Measurements from ENCODE around the gene AMPD3.

AMPD3 gene

GRCh38 chr11:10488121-10488933 is 33.3 kb downstream of the AMPD3 start:
- no peak for DNase-seq

GRCh38 chr11:10488934-10489691 is 34.0 kb downstream of the AMPD3 start:
- no peak for DNase-seq

DNA sequence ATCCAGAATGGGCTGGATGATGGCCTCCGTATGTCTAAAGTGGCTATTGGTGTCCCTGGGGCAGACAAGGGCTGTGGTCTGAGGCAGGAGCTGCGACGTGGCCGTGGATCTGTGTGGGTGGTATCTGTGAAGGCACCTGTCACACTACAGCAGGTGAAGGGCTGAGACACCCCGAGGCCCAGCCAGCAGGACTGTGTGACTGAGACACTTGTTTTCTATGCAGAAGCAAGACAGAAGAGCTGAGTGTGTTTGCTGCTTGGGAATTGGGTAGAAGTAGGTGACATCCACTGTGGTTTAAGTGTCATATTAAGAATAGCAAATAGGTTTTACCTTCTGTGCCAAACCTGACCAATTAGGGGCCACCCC is 35.0 kb downstream of the AMPD3 start:
- DNase-seq, result no peak

GRCh38 chr11:10490398-10491241 is 35.6 kb downstream of the AMPD3 start:
- DNase-seq, result peak; percentile 35

DNA sequence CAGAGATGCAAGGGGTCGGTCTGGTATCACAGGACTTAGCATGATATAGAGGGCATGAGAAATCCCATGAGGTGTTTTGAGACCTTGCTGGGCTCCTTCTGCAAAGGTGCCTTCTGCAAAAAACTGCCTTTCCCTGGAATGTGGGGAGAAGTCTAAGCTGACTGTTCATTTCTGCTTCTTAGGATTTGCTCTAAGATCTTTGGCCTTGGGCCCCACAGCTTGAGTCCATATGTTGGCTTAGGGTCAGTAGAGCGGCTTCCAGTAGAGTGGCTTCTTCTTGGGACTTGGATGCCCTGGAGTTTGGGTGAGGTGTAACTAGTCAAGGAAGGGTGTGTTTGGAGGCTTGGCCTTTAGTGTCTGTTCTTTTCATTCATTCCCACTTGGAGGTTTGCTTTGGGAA is 37.0 kb downstream of the AMPD3 start:
- DNase-seq, result no peak

DNA sequence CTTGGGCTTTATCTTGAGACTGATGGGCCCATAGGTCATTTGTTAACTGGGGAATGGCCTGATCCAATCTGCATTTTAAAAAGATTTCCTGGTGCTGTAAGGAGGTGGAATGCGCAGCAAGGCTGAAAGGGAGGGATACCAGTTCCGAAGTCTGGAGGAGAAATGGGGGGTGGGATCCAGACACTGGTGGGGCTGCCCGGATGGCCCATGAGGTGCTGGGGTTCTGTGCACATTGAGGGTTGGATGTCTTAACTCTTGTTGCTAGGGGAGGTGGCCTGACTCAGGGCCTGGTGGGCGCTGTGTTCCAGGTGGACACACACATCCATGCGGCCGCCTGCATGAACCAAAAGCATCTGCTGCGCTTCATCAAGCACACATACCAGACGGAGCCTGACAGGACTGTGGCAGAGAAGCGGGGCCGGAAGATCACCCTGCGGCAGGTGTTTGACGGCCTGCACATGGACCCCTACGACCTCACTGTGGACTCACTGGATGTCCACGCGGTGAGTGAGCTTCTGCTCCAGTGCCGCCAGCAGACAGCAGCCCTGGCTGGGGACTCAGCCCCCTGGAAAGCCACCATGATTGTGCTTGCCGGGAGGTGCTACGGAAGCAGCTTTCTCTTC is 38.1 kb downstream of the AMPD3 start:
- peak; percentile 26 for DNase-seq

DNA sequence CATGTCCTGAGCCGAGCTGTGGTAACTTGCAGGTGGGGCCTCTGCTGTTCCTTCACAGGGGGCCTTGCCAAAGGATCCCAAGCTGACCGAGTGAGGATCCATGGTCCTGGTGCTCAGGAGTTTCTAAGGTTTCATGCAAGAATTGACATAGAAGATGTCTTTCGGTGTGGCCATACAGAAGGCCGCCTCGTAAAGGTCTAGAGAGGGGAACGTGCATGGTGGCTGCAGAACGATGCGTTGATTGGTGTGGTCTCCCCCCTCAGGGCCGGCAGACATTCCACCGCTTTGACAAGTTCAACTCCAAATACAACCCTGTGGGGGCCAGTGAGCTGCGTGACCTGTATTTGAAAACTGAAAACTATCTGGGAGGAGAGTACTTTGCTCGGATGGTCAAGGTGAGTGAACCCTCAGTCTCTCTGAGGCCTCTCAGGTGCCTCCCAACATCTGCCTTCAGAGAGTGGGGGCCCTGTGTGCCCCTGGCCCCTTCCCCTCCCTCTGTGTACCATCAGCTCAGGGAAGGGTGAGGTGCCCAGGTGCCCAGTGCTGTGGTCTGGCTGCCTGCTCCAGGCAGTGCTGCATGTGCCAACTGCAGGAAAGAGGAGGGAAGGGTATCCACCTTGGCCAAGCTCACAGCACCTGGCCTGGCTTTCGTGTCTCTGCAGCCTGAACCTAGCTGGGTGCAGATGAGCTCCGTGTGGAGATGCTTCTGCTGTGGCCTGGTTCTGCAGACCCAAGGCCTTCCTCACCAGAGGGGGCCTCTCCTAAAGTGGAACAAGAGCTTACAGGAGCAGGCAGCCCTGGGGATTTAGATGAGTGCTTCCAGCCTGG is 39.8 kb downstream of the AMPD3 start:
- DNase-seq, result no peak

DNA sequence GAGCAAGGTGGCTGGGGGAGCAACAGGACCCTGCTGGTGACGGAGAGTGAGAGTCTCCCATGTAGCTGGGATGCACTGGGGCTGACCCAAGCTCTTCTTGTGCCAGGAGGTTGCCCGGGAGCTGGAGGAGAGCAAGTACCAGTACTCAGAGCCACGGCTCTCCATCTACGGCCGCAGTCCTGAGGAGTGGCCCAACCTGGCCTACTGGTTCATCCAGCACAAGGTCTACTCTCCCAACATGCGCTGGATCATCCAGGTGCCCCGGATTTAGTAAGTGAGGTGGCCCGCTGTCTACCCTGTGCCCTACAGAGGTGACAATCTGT is 40.4 kb downstream of the AMPD3 start:
- no peak for DNase-seq

DNA sequence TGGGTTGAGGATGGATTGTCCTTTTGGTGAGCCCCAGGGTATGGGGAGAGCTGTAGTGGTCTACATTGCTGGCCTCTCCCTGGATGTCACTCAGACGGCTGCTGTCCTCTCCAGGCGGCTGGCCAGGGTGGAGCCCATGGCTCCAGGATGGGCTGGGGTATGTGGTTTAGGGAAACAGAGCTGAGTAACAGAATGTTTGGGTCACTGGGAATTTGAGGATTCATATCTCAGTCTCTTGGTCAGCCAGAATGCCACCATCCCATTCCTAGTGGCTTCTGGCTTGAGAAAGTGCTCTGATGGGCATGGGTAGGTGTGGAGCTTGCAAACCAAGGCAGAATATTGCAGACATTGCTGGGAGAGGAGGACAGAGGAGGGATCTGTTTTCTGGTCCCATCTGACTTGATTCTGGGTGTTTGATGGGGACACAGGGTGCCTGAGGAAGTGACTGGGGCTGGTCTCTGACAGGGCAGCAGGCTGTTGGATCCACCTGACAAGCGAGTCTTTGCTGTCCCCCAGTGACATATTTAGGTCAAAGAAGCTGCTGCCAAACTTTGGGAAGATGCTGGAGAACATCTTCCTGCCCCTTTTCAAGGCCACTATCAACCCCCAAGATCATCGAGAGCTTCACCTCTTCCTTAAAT is 41.4 kb downstream of the AMPD3 start:
- no peak for DNase-seq

GRCh38 chr11:10497371-10498021 is 42.4 kb downstream of the AMPD3 start:
- DNase-seq, result peak; percentile 12

- no peak for DNase-seq
These were observed 42.9 kb downstream of the AMPD3 start for GRCh38 chr11:10498022-10498400.

- no peak for DNase-seq
These were observed 43.6 kb downstream of the AMPD3 start for GRCh38 chr11:10498426-10499250.

DNA sequence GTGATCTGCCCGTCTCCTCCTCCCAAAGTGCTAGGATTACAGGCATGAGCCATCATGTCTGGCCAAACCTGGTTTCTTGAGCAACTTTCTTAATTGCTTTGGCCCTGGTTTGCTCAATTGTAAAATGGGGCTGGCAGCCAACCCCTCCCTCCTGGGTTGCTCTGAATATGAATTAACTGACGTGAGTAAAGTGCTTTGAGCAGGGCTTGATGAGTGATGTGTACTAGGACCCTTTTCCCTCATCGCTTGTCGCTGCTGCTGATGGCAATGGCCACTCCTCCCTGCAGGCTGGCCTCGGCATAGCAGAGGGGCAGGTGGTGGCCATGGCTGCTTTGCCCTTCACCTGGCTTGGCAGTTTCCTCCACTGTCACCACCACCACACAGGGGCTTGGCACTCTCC is 44.4 kb downstream of the AMPD3 start:
- no peak for DNase-seq

DNA sequence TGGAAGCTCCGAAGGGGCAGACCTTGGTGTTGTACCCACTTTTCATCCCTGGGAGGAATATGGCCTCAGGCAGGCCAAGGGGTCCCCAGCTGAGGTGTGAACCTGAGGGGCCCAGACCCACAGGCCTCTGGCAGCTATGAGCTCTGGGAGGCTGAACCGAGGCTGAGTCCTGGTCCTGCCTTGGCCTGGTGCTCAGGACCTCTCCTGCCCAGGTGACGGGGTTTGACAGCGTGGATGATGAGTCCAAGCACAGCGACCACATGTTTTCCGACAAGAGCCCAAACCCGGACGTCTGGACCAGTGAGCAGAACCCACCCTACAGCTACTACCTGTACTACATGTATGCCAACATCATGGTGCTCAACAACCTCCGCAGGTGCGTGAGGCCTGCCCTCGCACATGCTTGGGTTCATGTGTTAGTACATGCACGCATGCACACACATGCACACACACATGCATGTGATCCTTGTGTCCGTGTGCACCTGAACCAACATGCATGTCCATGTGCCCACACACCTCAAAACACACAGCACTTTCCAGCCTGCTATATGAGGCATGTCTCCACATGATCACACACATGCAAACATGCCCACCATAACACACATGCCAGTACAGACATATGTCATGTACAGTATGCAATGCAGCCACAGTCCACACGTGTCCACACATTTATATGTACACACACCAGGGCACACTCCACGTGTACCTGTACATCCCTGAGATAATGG is 45.0 kb downstream of the AMPD3 start:
- no peak for DNase-seq

- DNase-seq, result no peak
These were observed 46.0 kb downstream of the AMPD3 start for GRCh38 chr11:10500757-10501684.

GRCh38 chr11:10502065-10502680 is 47.1 kb downstream of the AMPD3 start:
- DNase-seq, result no peak

GRCh38 chr11:10502770-10503169 is 47.7 kb downstream of the AMPD3 start:
- DNase-seq, result no peak

Measured in right kidney (tissue), 1 donor.